AG04449 (cell line): ENCODE measurements around the gene ENOX1.

Source experiments
- CTCF ChIA-PET: fragments of 350-600 bp; formaldehyde crosslinking; extraction: SDS; loops from one replicate; lab custom pipeline; 2021; ENCODE audit warnings: antibody characterized with exemption; lab: Yijun Ruan, JAX
- POLR2A ChIA-PET: fragments of 400-600, 350-600 bp; formaldehyde crosslinking; extraction: SDS; loops from one replicate; lab custom pipeline; 2020; ENCODE audit warnings: antibody characterized with exemption, inconsistent platforms; lab: Yijun Ruan, JAX
- DNase-seq: peaks from one replicate; pipeline ENCODE4 v3.0.0-alpha.2; 2010; ENCODE audit warnings: low read depth, low spot score
- H3K4me3 ChIP-seq: 2 replicates; pipeline ENCODE4 v1.5.1; 2011; ENCODE audit warnings: low read depth, mild to moderate bottlenecking, control low read depth, low read length
- CTCF ChIP-seq: IDR thresholded peaks from one replicate; pipeline ENCODE4 v1.5.1; 2011; ENCODE audit warnings: mild to moderate bottlenecking, moderate library complexity, low read length, control low read depth, inconsistent platforms; ENCODE audit not compliant: insufficient read depth; ENCODE audit errors: missing control alignments

The ENOX1 gene

GRCh38 chr13:43331672-43332071 lies 455.1 kb downstream of the ENOX1 start:
- CTCF ChIA-PET, result interaction anchor here (0.7 to 1.0 kb wide), 2 partner anchors 68 to 472 kb away, joined by 3 read pairs; no protein-coding TSS in a partner anchor
- POLR2A ChIA-PET, result no interaction called here
- TF ChIP-seq CTCF, result no peak
- no peak overlapping the region for H3K4me3 ChIP-seq
- no peak for DNase-seq

GRCh38 chr13:43329702-43330101 lies 457.1 kb downstream of the ENOX1 start:
- no peak for DNase-seq
- CTCF ChIA-PET, result no interaction called here
- POLR2A ChIA-PET, result no interaction called here
- no peak overlapping the region for H3K4me3 ChIP-seq
- TF ChIP-seq CTCF, result no peak

- no peak for DNase-seq
- POLR2A ChIA-PET, result interaction anchor here (0.6 kb wide), 1 partner anchor 361 kb away, joined by 4 read pairs; no protein-coding TSS in a partner anchor
- CTCF ChIA-PET, result no interaction called here
- H3K4me3 ChIP-seq, result no peak overlapping the region
- TF ChIP-seq CTCF, result no peak
Observed at GRCh38 chr13:43328907-43329306, 457.9 kb downstream of the ENOX1 start.

GRCh38 chr13:43326100-43326499 lies 460.7 kb downstream of the ENOX1 start:
- no peak for TF ChIP-seq CTCF
- H3K4me3 ChIP-seq, result no peak overlapping the region
- CTCF ChIA-PET, result no interaction called here
- POLR2A ChIA-PET, result interaction anchor here (0.7 kb wide), 1 partner anchor 94 kb away, joined by 3 read pairs; no protein-coding TSS in a partner anchor
- no peak for DNase-seq

- DNase-seq, result no peak
- no peak overlapping the region for H3K4me3 ChIP-seq
- ChIA-PET POLR2A (no interaction called here), CTCF (no interaction called here)
- no peak for TF ChIP-seq CTCF
Observed at GRCh38 chr13:43325636-43326035, 461.1 kb downstream of the ENOX1 start.

- ChIA-PET POLR2A (no interaction called here), CTCF (interaction anchor here (1.2 kb wide), 1 partner anchor 9 kb away, joined by 5 read pairs; no protein-coding TSS in a partner anchor)
- H3K4me3 ChIP-seq, result no peak overlapping the region
- no peak for DNase-seq
- TF ChIP-seq CTCF, result no peak
Observed at GRCh38 chr13:43324129-43324528, 462.6 kb downstream of the ENOX1 start.
